HEK293 (cell line): Measurements from ENCODE around the gene EVC.

Source experiments
- CTCF ChIA-PET: fragments of 350-600 bp; formaldehyde crosslinking; extraction: SDS; loops from one replicate; lab custom pipeline; 2021; ENCODE audit warnings: antibody characterized with exemption; lab: Yijun Ruan, JAX
- POLR2A ChIA-PET: fragments of 300-600 bp; formaldehyde crosslinking; extraction: SDS; loops from one replicate; lab custom pipeline; 2020; ENCODE audit warnings: antibody characterized with exemption, inconsistent platforms; lab: Yijun Ruan, JAX
- H3K27ac ChIP-seq: fragments of 200-500 bp; sonication (Bioruptor generic); 2 replicates; pipeline ENCODE4 v1.5.1; 2014; ENCODE audit warnings: low read depth, low read length, control low read depth, inconsistent platforms; ENCODE audit errors: extremely low read depth
- H3K36me3 ChIP-seq, 2 experiments: fragments of 200-500 bp in 1 of 2; sonication (Bioruptor generic) in 1 of 2; 1 replicate in 1 of 2; 2 replicates in 1 of 2; pipeline ENCODE4 v1.5.1; 2014 to 2017; ENCODE audit warnings: inconsistent platforms in 2 of 2, low read length in 2 of 2; ENCODE audit not compliant: control insufficient read depth in 2 of 2, insufficient read depth in 1 of 2
- H3K4me1 ChIP-seq: fragments of 200-500 bp; sonication (Bioruptor generic); 2 replicates; pipeline ENCODE4 v1.5.1; 2014; ENCODE audit warnings: mild to moderate bottlenecking, low read length, inconsistent platforms; ENCODE audit not compliant: control insufficient read depth, insufficient read depth
- H3K4me3 ChIP-seq: 2 replicates; pipeline ENCODE4 v1.5.1; 2011; ENCODE audit warnings: low read depth, mild to moderate bottlenecking, control low read depth, low read length, moderate library complexity
- H3K9me3 ChIP-seq: fragments of 200-500 bp; sonication (Bioruptor generic); 2 replicates; pipeline ENCODE4 v1.5.1; 2014; ENCODE audit warnings: low read depth, low read length, inconsistent platforms; ENCODE audit not compliant: control insufficient read depth, insufficient read depth
- BCL11A ChIP-seq: fragments of 450-650 bp; formaldehyde crosslinking; IDR thresholded peaks from 2 replicates; pipeline ENCODE4 v1.5.1; 2016; ENCODE audit warnings: low read depth, missing biosample characterization, missing genetic modification characterization
- GLIS2 ChIP-seq: fragments of 450-650 bp; formaldehyde crosslinking; IDR thresholded peaks from 2 replicates; pipeline ENCODE4 v1.5.1; 2016; ENCODE audit warnings: missing biosample characterization, missing genetic modification characterization
- OSR2 ChIP-seq: fragments of 450-650 bp; formaldehyde crosslinking; IDR thresholded peaks from 2 replicates; pipeline ENCODE4 v1.5.1; 2016; ENCODE audit warnings: missing biosample characterization, missing genetic modification characterization
- SETDB1 ChIP-seq: IDR thresholded peaks from one replicate; pipeline ENCODE4 v1.6.1; 2017; ENCODE audit warnings: mild to moderate bottlenecking, low read length, moderate library complexity, mixed read lengths; ENCODE audit not compliant: insufficient read length
- ZBTB48 ChIP-seq: fragments of 450-650 bp; formaldehyde crosslinking; IDR thresholded peaks from 2 replicates; pipeline ENCODE4 v1.5.1; 2016; ENCODE audit warnings: missing biosample characterization, missing genetic modification characterization
- ZBTB7A ChIP-seq: fragments of 450-650 bp; formaldehyde crosslinking; IDR thresholded peaks from 2 replicates; pipeline ENCODE4 v1.5.1; 2016; ENCODE audit warnings: low read depth, missing biosample characterization, missing genetic modification characterization
- ZEB2 ChIP-seq: fragments of 450-650 bp; formaldehyde crosslinking; IDR thresholded peaks from 2 replicates; pipeline ENCODE4 v1.5.1; 2016; ENCODE audit warnings: missing biosample characterization, missing genetic modification characterization
- ZIC2 ChIP-seq: fragments of 450-650 bp; formaldehyde crosslinking; IDR thresholded peaks from 2 replicates; pipeline ENCODE4 v1.5.1; 2016; ENCODE audit warnings: missing biosample characterization, missing genetic modification characterization
- ZNF121 ChIP-seq: fragments of 450-650 bp; formaldehyde crosslinking; IDR thresholded peaks from 2 replicates; pipeline ENCODE4 v1.5.1; 2016; ENCODE audit warnings: missing biosample characterization, missing genetic modification characterization
- ZNF133 ChIP-seq: fragments of 450-650 bp; formaldehyde crosslinking; IDR thresholded peaks from 2 replicates; pipeline ENCODE4 v1.5.1; 2016; ENCODE audit warnings: missing biosample characterization, missing genetic modification characterization
- ZNF138 ChIP-seq: fragments of 450-650 bp; formaldehyde crosslinking; IDR thresholded peaks from 2 replicates; pipeline ENCODE4 v1.5.1; 2016; ENCODE audit warnings: missing biosample characterization, missing genetic modification characterization, borderline replicate concordance
- ZNF140 ChIP-seq: fragments of 450-650 bp; formaldehyde crosslinking; IDR thresholded peaks from 2 replicates; pipeline ENCODE4 v1.5.1; 2016; ENCODE audit warnings: missing biosample characterization, missing genetic modification characterization
- ZNF174 ChIP-seq: fragments of 450-650 bp; formaldehyde crosslinking; IDR thresholded peaks from 2 replicates; pipeline ENCODE4 v1.5.0; 2017; ENCODE audit warnings: missing biosample characterization, mild to moderate bottlenecking, missing genetic modification characterization
- ZNF302 ChIP-seq: fragments of 450-650 bp; formaldehyde crosslinking; IDR thresholded peaks from 2 replicates; pipeline ENCODE4 v1.5.1; 2016; ENCODE audit warnings: missing biosample characterization, missing genetic modification characterization, low read depth
- ZNF311 ChIP-seq: fragments of 450-650 bp; formaldehyde crosslinking; IDR thresholded peaks from 2 replicates; pipeline ENCODE4 v1.5.1; 2017; ENCODE audit warnings: missing biosample characterization, missing genetic modification characterization, borderline replicate concordance
- ZNF394 ChIP-seq: fragments of 450-650 bp; formaldehyde crosslinking; IDR thresholded peaks from 2 replicates; pipeline ENCODE4 v1.5.1; 2016; ENCODE audit warnings: missing biosample characterization, missing genetic modification characterization, mild to moderate bottlenecking, moderate library complexity, borderline replicate concordance
- ZNF501 ChIP-seq: fragments of 450-650 bp; formaldehyde crosslinking; IDR thresholded peaks from 2 replicates; pipeline ENCODE4 v1.5.1; 2016; ENCODE audit warnings: missing biosample characterization, missing genetic modification characterization
- ZNF548 ChIP-seq: fragments of 450-650 bp; formaldehyde crosslinking; IDR thresholded peaks from 2 replicates; pipeline ENCODE4 v1.5.1; 2016; ENCODE audit warnings: missing biosample characterization, missing genetic modification characterization
- ZNF596 ChIP-seq: fragments of 450-650 bp; IDR thresholded peaks from 2 replicates; pipeline ENCODE4 v1.5.0; 2018; ENCODE audit warnings: missing biosample characterization, mild to moderate bottlenecking, missing genetic modification characterization, moderate library complexity
- ZNF660 ChIP-seq: fragments of 450-650 bp; IDR thresholded peaks from 2 replicates; pipeline ENCODE4 v1.5.1; 2018; ENCODE audit warnings: missing biosample characterization, mild to moderate bottlenecking, missing genetic modification characterization
- ZNF707 ChIP-seq: fragments of 450-650 bp; formaldehyde crosslinking; IDR thresholded peaks from 2 replicates; pipeline ENCODE4 v1.5.1; 2016; ENCODE audit warnings: missing biosample characterization, missing genetic modification characterization
- ZNF843 ChIP-seq: fragments of 450-650 bp; formaldehyde crosslinking; IDR thresholded peaks from 2 replicates; pipeline ENCODE4 v1.5.1; 2016; ENCODE audit warnings: missing biosample characterization, missing genetic modification characterization
- ZXDB ChIP-seq: fragments of 450-650 bp; formaldehyde crosslinking; IDR thresholded peaks from 2 replicates; pipeline ENCODE4 v1.5.1; 2016; ENCODE audit warnings: missing biosample characterization, missing genetic modification characterization
- TF ChIP-seq, protein P1 (sequence below): fragments of 450-650 bp; formaldehyde crosslinking; IDR thresholded peaks from 2 replicates; pipeline ENCODE4; 2016; ENCODE audit warnings: missing biosample characterization, missing genetic modification characterization
- TF ChIP-seq, protein P2 (sequence below): fragments of 450-650 bp; formaldehyde crosslinking; IDR thresholded peaks from 2 replicates; pipeline ENCODE4 v1.5.1; 2016; ENCODE audit warnings: missing biosample characterization, missing genetic modification characterization, borderline replicate concordance
- TF ChIP-seq, protein P3 (sequence below): fragments of 450-650 bp; formaldehyde crosslinking; IDR thresholded peaks from 2 replicates; pipeline ENCODE4 v1.5.1; 2017; ENCODE audit warnings: missing biosample characterization, mild to moderate bottlenecking, missing genetic modification characterization, moderate library complexity
- TF ChIP-seq, protein P4 (sequence below): fragments of 450-650 bp; formaldehyde crosslinking; IDR thresholded peaks from 2 replicates; pipeline ENCODE4 v1.5.1; 2016; ENCODE audit warnings: missing biosample characterization, missing genetic modification characterization, low read depth

Gene EVC

DNA sequence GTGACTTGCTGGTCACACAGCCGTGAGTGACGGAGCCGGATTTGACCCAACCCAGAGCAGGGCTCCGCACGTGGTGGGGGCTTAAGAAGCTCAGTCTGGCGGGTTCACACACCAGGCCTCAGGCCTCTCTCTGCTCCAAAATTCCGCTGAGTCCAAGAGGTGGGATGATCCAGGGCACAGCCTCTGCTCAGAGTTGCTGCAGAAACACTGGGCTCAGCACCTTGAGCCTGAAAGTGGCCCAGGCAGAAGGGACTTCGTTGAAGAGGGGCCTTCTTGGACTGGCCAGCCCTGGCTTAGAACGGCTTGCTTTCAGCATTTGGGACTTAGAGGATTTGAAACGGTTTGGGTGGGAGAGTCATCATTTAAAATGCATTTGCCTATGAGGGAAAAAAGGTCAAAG is 21.2 kb downstream of the EVC start:
- CTCF ChIA-PET, result no interaction called here
- TF ChIP-seq, protein P1, sequence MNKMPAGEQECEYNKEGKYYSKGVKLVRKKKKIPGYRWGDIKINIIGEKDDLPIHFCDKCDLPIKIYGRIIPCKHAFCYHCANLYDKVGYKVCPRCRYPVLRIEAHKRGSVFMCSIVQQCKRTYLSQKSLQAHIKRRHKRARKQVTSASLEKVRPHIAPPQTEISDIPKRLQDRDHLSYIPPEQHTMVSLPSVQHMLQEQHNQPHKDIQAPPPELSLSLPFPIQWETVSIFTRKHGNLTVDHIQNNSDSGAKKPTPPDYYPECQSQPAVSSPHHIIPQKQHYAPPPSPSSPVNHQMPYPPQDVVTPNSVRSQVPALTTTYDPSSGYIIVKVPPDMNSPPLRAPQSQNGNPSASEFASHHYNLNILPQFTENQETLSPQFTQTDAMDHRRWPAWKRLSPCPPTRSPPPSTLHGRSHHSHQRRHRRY, result no peak
- TF ChIP-seq ZNF843 (tag by site-specific recombination) (no peak), ZNF302 (tag by site-specific recombination) (no peak), BCL11A (tag by site-specific recombination) (no peak), ZNF311 (tag by site-specific recombination) (no peak), ZNF394 (no peak), ZNF121 (tag by site-specific recombination) (no peak), ZNF174 (tag by site-specific recombination) (no peak), ZBTB48 (no peak), GLIS2 (tag by site-specific recombination) (no peak), ZXDB (tag by site-specific recombination) (no peak), ZNF138 (no peak), ZBTB7A (tag by site-specific recombination) (no peak), ZNF140 (tag by site-specific recombination) (no peak), ZEB2 (tag by site-specific recombination) (no peak), ZNF133 (tag by site-specific recombination) (no peak), ZNF596 (tag by site-specific recombination) (no peak), SETDB1 (no peak)
- TF ChIP-seq, protein P2, sequence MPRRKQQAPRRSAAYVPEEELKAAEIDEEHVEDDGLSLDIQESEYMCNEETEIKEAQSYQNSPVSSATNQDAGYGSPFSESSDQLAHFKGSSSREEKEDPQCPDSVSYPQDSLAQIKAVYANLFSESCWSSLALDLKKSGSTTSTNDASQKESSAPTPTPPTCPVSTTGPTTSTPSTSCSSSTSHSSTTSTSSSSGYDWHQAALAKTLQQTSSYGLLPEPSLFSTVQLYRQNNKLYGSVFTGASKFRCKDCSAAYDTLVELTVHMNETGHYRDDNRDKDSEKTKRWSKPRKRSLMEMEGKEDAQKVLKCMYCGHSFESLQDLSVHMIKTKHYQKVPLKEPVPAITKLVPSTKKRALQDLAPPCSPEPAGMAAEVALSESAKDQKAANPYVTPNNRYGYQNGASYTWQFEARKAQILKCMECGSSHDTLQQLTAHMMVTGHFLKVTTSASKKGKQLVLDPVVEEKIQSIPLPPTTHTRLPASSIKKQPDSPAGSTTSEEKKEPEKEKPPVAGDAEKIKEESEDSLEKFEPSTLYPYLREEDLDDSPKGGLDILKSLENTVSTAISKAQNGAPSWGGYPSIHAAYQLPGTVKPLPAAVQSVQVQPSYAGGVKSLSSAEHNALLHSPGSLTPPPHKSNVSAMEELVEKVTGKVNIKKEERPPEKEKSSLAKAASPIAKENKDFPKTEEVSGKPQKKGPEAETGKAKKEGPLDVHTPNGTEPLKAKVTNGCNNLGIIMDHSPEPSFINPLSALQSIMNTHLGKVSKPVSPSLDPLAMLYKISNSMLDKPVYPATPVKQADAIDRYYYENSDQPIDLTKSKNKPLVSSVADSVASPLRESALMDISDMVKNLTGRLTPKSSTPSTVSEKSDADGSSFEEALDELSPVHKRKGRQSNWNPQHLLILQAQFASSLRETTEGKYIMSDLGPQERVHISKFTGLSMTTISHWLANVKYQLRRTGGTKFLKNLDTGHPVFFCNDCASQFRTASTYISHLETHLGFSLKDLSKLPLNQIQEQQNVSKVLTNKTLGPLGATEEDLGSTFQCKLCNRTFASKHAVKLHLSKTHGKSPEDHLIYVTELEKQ, result no peak
- TF ChIP-seq, protein P3, sequence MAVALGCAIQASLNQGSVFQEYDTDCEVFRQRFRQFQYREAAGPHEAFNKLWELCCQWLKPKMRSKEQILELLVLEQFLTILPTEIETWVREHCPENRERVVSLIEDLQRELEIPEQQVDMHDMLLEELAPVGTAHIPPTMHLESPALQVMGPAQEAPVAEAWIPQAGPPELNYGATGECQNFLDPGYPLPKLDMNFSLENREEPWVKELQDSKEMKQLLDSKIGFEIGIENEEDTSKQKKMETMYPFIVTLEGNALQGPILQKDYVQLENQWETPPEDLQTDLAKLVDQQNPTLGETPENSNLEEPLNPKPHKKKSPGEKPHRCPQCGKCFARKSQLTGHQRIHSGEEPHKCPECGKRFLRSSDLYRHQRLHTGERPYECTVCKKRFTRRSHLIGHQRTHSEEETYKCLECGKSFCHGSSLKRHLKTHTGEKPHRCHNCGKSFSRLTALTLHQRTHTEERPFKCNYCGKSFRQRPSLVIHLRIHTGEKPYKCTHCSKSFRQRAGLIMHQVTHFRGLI (tag by site-specific recombination), result no peak
- TF ChIP-seq, all 188 proteins: peak for 0
- Histone ChIP-seq H3K4me3 (no peak overlapping the region), H3K36me3 (peaks cover 0 to 75% of the 10 kb centered on the region in 2 experiments; a peak in 2 of 3 replicates), H3K4me1 (no peaks in the 10 kb centered on the region), H3K27ac (no peak overlapping the region), H3K9me3 (no peaks in the 10 kb centered on the region)
- POLR2A ChIA-PET, result no interaction called here

DNA sequence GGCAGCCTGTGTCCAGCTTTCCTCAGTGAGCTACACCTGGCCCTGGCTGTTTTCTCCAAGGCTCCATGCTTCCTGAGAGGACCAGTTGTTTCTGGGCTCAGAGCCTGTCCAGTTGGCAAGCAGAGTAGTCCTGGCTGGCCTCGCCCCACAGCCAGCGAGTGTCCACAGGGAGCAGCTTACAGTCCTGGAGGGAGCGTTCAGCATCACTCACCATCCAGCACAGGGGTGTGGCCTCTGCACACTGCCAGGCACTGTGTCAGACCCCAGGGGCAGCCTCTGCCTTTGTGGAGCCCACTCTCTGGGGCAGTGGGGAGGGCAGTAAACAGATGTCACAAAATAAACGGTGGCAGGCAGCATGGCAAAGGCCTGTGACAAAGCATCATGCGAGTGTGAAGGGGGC is 23.9 kb downstream of the EVC start:
- POLR2A ChIA-PET, result no interaction called here
- H3K4me3 ChIP-seq, result no peak overlapping the region
- CTCF ChIA-PET, result interaction anchor here (1.3 kb wide), 1 partner anchor 78 kb away, joined by 3 read pairs; no protein-coding TSS in a partner anchor
- H3K4me1 ChIP-seq, result no peaks in the 10 kb centered on the region
- H3K9me3 ChIP-seq, result no peaks in the 10 kb centered on the region
- peaks cover 0 to 64% of the 10 kb centered on the region in 2 experiments; a peak in 2 of 3 replicates for H3K36me3 ChIP-seq
- TF ChIP-seq OSR2 (tag by site-specific recombination) (no peak), ZNF501 (tag by site-specific recombination) (no peak), ZNF548 (no peak), ZNF140 (tag by site-specific recombination) (no peak), ZNF707 (no peak), ZNF660 (no peak), ZNF311 (tag by site-specific recombination) (no peak), ZIC2 (no peak)
- TF ChIP-seq, protein P4, sequence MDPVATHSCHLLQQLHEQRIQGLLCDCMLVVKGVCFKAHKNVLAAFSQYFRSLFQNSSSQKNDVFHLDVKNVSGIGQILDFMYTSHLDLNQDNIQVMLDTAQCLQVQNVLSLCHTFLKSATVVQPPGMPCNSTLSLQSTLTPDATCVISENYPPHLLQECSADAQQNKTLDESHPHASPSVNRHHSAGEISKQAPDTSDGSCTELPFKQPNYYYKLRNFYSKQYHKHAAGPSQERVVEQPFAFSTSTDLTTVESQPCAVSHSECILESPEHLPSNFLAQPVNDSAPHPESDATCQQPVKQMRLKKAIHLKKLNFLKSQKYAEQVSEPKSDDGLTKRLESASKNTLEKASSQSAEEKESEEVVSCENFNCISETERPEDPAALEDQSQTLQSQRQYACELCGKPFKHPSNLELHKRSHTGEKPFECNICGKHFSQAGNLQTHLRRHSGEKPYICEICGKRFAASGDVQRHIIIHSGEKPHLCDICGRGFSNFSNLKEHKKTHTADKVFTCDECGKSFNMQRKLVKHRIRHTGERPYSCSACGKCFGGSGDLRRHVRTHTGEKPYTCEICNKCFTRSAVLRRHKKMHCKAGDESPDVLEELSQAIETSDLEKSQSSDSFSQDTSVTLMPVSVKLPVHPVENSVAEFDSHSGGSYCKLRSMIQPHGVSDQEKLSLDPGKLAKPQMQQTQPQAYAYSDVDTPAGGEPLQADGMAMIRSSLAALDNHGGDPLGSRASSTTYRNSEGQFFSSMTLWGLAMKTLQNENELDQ, result no peak
- no peak overlapping the region for H3K27ac ChIP-seq
